Mesendoderm (in vitro differentiated cells): ENCODE data around the gene TRAPPC10. TPM values are rescaled to one million over a fixed set of nuclear protein-coding genes. Genes with fewer than 3 reads are reported as not detected.
"Not testable (repeated sequence)": the region's sequence is repeated elsewhere in the genome, so short reads cannot be mapped to it uniquely, and the experiment has no call there.

Experiments used
- DNase-seq: peaks from one replicate; pipeline ENCODE4 v3.0.0; 2013
- H2AK5ac ChIP-seq: 2 replicates; pipeline ENCODE4 v1.6.1; 2013; ENCODE audit warnings: low read length, inconsistent platforms
- H2BK120ac ChIP-seq: 2 replicates; pipeline ENCODE4 v1.6.1; 2013; ENCODE audit warnings: low read depth, mild to moderate bottlenecking, low read length, moderate library complexity, mixed read lengths
- H2BK15ac ChIP-seq: replicated peaks from 2 replicates; pipeline ENCODE4 v1.6.1; 2013; ENCODE audit warnings: low read depth, mild to moderate bottlenecking, moderate library complexity
- H2BK5ac ChIP-seq: 2 replicates; pipeline ENCODE4 v1.6.1; 2013; ENCODE audit warnings: low read length, inconsistent platforms
- H3K18ac ChIP-seq: 2 replicates; pipeline ENCODE4 v1.6.1; 2013; ENCODE audit warnings: mild to moderate bottlenecking, low read length, mixed read lengths
- H3K23ac ChIP-seq: one replicate; pipeline ENCODE4 v1.6.1; 2013; ENCODE audit warnings: low read length
- H3K27ac ChIP-seq: 2 replicates; pipeline ENCODE4 v1.5.1; 2013; ENCODE audit warnings: low read depth, mild to moderate bottlenecking, inconsistent platforms, low read length, moderate library complexity
- H3K27me3 ChIP-seq: 2 replicates; pipeline ENCODE4 v1.6.1; 2013; ENCODE audit warnings: low read length, control low read depth, mild to moderate bottlenecking, inconsistent platforms; ENCODE audit not compliant: insufficient read depth, poor library complexity
- H3K36me3 ChIP-seq: 2 replicates; pipeline ENCODE4 v1.6.1; 2013; ENCODE audit warnings: low read length, inconsistent platforms; ENCODE audit not compliant: control insufficient read depth, insufficient read depth
- H3K4ac ChIP-seq: one replicate; pipeline ENCODE4 v1.6.1; 2013; ENCODE audit warnings: low read depth, mild to moderate bottlenecking, low read length, moderate library complexity
- H3K4me1 ChIP-seq: 2 replicates; pipeline ENCODE4 v1.6.1; 2013; ENCODE audit warnings: low read depth, low read length, inconsistent platforms; ENCODE audit not compliant: control insufficient read depth
- H3K4me2 ChIP-seq: 2 replicates; pipeline ENCODE4 v1.6.1; 2013; ENCODE audit warnings: low read length
- H3K4me3 ChIP-seq: 2 replicates; pipeline ENCODE4 v1.5.1; 2013; ENCODE audit warnings: mild to moderate bottlenecking, low read length
- H3K56ac ChIP-seq: one replicate; pipeline ENCODE4 v1.6.1; 2013; ENCODE audit warnings: low read length
- H3K79me1 ChIP-seq: 2 replicates; pipeline ENCODE4 v1.6.1; 2013; ENCODE audit warnings: low read length, inconsistent platforms
- H3K79me2 ChIP-seq: 2 replicates; pipeline ENCODE4 v1.6.1; 2013; ENCODE audit warnings: mild to moderate bottlenecking, low read length; ENCODE audit not compliant: control insufficient read depth, insufficient read depth
- H3K9ac ChIP-seq: 2 replicates; pipeline ENCODE4 v1.6.1; 2013; ENCODE audit warnings: low read length, inconsistent platforms
- H4K5ac ChIP-seq: one replicate; pipeline ENCODE4 v1.6.1; 2013; ENCODE audit warnings: low read length
- H4K8ac ChIP-seq: one replicate; pipeline ENCODE4 v1.6.1; 2013; ENCODE audit warnings: low read depth, mild to moderate bottlenecking, control low read depth, low read length, moderate library complexity
- WGBS: extraction: QIAGEN DNeasy Blood & Tissue Kit; methylation state at CpG from one replicate; pipeline ENCODE4 v1.1.7; 2013; ENCODE audit warnings: low lambda C conversion rate, missing lambda C conversion rate; ENCODE audit not compliant: insufficient coverage; ENCODE audit errors: extremely low coverage; 5-methylcytosine and 5-hydroxymethylcytosine counted together
- small RNA-seq: library from polyadenylated mRNA; stranded (forward); fragments of <200 nt; extraction: miRNeasy Mini kit (QIAGEN cat#:217004); gene quantifications from one replicate; pipeline ENCODE3, GENCODE V24; 2013; ENCODE audit not compliant: insufficient read depth

Gene TRAPPC10

DNA sequence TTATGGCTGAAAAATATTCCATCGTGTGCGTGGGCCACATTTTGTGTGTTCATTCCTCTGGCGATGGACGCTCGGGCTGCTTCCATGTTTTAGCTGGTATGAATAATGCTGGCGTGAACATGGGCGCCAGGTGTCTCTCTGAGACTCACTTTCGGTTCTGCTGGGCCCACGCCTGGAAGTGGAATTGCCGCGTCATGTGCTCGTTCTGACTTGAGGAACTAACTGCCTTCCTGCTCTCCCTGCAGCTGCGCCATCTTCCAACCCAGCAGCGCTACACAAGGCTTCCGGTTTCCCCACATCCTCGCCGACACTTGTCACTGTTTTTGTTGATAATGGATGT is 141.8 kb downstream of the TRAPPC10 start:
- not testable (repeated sequence) for DNase-seq, H3K4ac ChIP-seq, H3K18ac ChIP-seq, H2BK120ac ChIP-seq, H2BK5ac ChIP-seq, H3K4me3 ChIP-seq, H3K56ac ChIP-seq, H2BK15ac ChIP-seq, H4K5ac ChIP-seq, H4K8ac ChIP-seq, H3K27me3 ChIP-seq, H3K23ac ChIP-seq, H2AK5ac ChIP-seq, H3K79me1 ChIP-seq, H3K4me1 ChIP-seq, H3K79me2 ChIP-seq, H3K9ac ChIP-seq, H3K36me3 ChIP-seq, H3K27ac ChIP-seq, H3K4me2 ChIP-seq
- no CpG with 5 or more reads among the region's 17 CpGs for WGBS

DNA sequence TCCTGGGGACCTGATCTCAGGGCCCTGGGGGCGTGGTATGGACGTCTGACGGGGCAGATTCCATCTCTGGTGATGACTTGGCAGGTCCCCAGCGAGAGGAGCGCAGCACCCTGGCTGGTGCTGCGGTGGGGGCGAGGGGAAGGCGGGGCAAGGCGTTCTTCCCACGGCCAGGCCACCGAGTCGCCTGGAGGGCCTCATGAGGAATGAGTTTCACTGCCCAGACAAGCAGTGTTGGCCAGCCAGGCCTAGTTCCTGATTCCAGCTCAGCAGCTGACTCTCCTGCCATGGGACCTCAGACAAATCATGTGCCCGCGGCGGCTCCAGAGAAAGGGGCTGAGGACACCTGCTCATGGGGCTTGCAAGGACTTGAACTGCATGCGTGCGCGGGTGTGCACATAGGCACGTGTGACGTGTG is 142.7 kb downstream of the TRAPPC10 start:
- H3K18ac ChIP-seq, H3K27me3 ChIP-seq, H2AK5ac ChIP-seq, H3K4me3 ChIP-seq, H3K4me1 ChIP-seq, H4K5ac ChIP-seq, H2BK120ac ChIP-seq, H3K23ac ChIP-seq, H3K36me3 ChIP-seq, H3K9ac ChIP-seq, H3K4me2 ChIP-seq, H4K8ac ChIP-seq, H2BK5ac ChIP-seq, H3K79me1 ChIP-seq, H3K79me2 ChIP-seq, H3K27ac ChIP-seq, H3K4ac ChIP-seq, DNase-seq, H3K56ac ChIP-seq, H2BK15ac ChIP-seq: not testable (repeated sequence)
- no CpG with 5 or more reads among the region's 20 CpGs for WGBS

DNA sequence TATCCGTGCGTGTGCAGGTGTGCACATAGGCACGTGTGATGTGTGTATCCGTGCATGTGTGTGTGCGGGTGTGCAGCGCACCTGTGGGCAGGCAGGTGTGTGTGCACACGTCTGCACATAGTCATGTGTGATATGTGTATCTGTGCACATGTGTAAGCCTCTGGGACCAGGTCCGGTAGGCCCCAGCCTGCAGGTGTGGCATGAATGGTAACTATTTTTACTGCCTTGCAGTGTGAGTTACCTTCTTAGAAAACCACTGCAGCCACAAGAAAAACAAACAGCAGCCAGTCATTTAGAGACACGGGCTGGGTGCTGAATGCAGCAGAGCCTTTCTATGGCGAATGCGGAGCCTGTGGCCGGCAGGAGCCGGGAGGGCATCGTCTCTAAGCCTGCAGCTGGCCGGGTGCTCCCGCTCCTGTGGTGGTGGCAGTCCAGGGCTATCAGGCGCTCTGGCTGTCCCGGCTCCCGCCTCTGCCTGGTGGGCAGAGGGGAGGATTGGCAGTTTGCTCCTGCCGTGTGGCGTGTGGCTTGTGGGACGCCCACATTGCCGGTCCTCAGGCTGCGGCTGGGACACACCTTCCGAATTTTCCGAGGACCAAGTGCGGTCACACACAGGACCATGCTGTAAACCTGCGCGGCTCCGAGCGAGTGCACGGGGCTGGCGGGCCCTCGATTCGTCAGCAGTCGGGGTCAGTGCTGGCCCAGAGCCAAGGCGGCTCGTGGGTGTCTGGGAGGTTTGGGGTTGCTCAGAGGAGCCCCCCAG is 143.3 kb downstream of the TRAPPC10 start:
- H3K9ac ChIP-seq, H3K56ac ChIP-seq, H3K4me3 ChIP-seq, H3K23ac ChIP-seq, H3K4me2 ChIP-seq, H3K4ac ChIP-seq, H2BK15ac ChIP-seq, H3K27ac ChIP-seq, H3K18ac ChIP-seq, H4K8ac ChIP-seq, H3K79me2 ChIP-seq, H2BK5ac ChIP-seq, H2AK5ac ChIP-seq, H3K27me3 ChIP-seq, H4K5ac ChIP-seq, H2BK120ac ChIP-seq, H3K4me1 ChIP-seq, H3K79me1 ChIP-seq, DNase-seq, H3K36me3 ChIP-seq: not testable (repeated sequence)
- WGBS = no CpG with 5 or more reads among the region's 38 CpGs

DNA sequence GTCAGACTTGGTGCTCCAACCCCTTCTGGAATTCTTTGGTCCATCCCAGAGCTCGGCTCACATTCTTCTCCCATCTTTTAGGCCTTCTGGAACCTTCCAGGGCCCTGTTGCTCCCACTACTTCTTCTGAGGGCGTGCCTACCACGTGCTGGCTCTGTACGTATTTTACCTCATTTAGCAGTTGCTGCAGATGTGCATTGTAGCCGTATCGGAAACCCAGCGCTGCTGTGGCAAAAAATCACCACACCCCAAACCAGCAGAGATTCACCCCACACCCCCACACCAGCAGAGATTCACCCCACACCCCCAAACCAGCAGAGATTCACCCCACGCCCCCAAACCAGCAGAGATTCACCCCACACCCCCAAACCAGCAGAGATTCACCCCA is 143.9 kb downstream of the TRAPPC10 start:
- H2BK5ac ChIP-seq, H3K56ac ChIP-seq, H3K4ac ChIP-seq, H2AK5ac ChIP-seq, H3K27me3 ChIP-seq, H3K4me3 ChIP-seq, H4K8ac ChIP-seq, H3K23ac ChIP-seq, H2BK120ac ChIP-seq, H3K18ac ChIP-seq, H3K9ac ChIP-seq, DNase-seq, H3K36me3 ChIP-seq, H3K27ac ChIP-seq, H3K79me1 ChIP-seq, H4K5ac ChIP-seq, H3K79me2 ChIP-seq, H3K4me2 ChIP-seq, H3K4me1 ChIP-seq, H2BK15ac ChIP-seq: not testable (repeated sequence)
- WGBS = no CpG with 5 or more reads among the region's 8 CpGs

Small RNAs within 50 kb of the gene (small RNA-seq; reads per million reads assigned to genes)
- gene RNU6-1150P = not detected
